Lower leg skin (tissue), 4 donors: ENCODE measurements around the gene NEK11. TPM values are rescaled to one million over a fixed set of nuclear protein-coding genes. Genes with fewer than 3 reads are reported as not detected.

Experiments used
- DNase-seq, 2 donors: peaks; one replicate each; pipeline ENCODE4 v3.0.0-alpha.2; 2019; ENCODE audit warnings: low spot score in 2 of 2
- H3K4me3 ChIP-seq: fragments of 200-600 bp; sonication (generic); 2 replicates; pipeline ENCODE4 v1.5.1; 2017; ENCODE audit warnings: mild to moderate bottlenecking, low read depth; ENCODE audit not compliant: poor library complexity, severe bottlenecking
- CTCF ChIP-seq, 3 donors: fragments of 450-650 bp; IDR thresholded peaks; one replicate each; pipeline ENCODE4 v1.5.1; 2016; ENCODE audit warnings: antibody characterized with exemption in 3 of 3, mild to moderate bottlenecking in 3 of 3, moderate library complexity in 2 of 3
- POLR2A ChIP-seq, 2 donors: fragments of 450-650 bp; IDR thresholded peaks; one replicate each; pipeline ENCODE4 v1.6.1; 2016 to 2017; ENCODE audit warnings: antibody characterized with exemption in 2 of 2, mild to moderate bottlenecking in 1 of 2, moderate library complexity in 1 of 2
- WGBS, 2 donors: methylation state at CpG; one replicate each; pipeline ENCODE4 v1.1.5; 2018; 5-methylcytosine and 5-hydroxymethylcytosine counted together
- intact Hi-C: fragments of 100-400 bp; cut with DNase I; formaldehyde crosslinking; loops from one replicate; pipeline ENCODE4 v1.15.0; 2023; ENCODE audit warnings: low total_unique reads
- total RNA-seq, 4 donors: library from RNA; depleted of rRNA; stranded (reverse); fragments of >200 nt; gene quantifications; one replicate each; pipeline ENCODE4 v1.1.0, GENCODE V29; 2016

The NEK11 gene
- total RNA-seq, 4 donors from 2014 or later, result 3.3 to 17.3 (median 6.6) TPM

GRCh38 chr3:130992344-130992743 is 34.3 kb upstream of the NEK11 start:
- 83 to 90% methylated on average over 3 of the region's 3 CpGs for WGBS, 2 donors
- H3K4me3 ChIP-seq, result no peak overlapping the region
- intact Hi-C loops, result no loop called here
- no peak for DNase-seq
- TF ChIP-seq POLR2A (IDR thresholded peaks at IDR 0.05) (no peak), CTCF (IDR thresholded peaks at IDR 0.05) (no peak)

- no peak for TF ChIP-seq POLR2A (IDR thresholded peaks at IDR 0.05)
- TF ChIP-seq CTCF (IDR thresholded peaks at IDR 0.05), result no peak
- H3K4me3 ChIP-seq, result no peak overlapping the region
- DNase-seq, result no peak
- WGBS, 2 donors, result 86 to 92% methylated on average over 7 of the region's 7 CpGs
- intact Hi-C loops, result no loop called here
Observed at GRCh38 chr3:130997289-130997688, 29.4 kb upstream of the NEK11 start.

GRCh38 chr3:131001071-131001470 is 25.6 kb upstream of the NEK11 start:
- TF ChIP-seq POLR2A (IDR thresholded peaks at IDR 0.05) (no peak), CTCF (IDR thresholded peaks at IDR 0.05) (no peak)
- no peak for DNase-seq
- WGBS, 2 donors, result 80 to 85% methylated on average over 1 of the region's 1 CpG
- intact Hi-C loops, result no loop called here
- H3K4me3 ChIP-seq, result no peak overlapping the region

- intact Hi-C loops, result no loop called here
Observed at GRCh38 chr3:131004603-131005002, 22.1 kb upstream of the NEK11 start.

GRCh38 chr3:131007256-131007655 is 19.4 kb upstream of the NEK11 start:
- intact Hi-C loops, result no loop called here
- H3K4me3 ChIP-seq, result no peak overlapping the region
- TF ChIP-seq POLR2A (IDR thresholded peaks at IDR 0.05) (no peak), CTCF (IDR thresholded peaks at IDR 0.05) (no peak)
- WGBS, 2 donors, result 81 to 98% methylated on average over 2 of the region's 2 CpGs
- DNase-seq, result no peak

More at GRCh38 chr3:131004603-131005002, 22.1 kb upstream of the NEK11 start:
- H3K4me3 ChIP-seq, result no peak overlapping the region
- no peak for DNase-seq
- 94 to 95% methylated on average over 1 of the region's 1 CpG for WGBS, 2 donors
- TF ChIP-seq POLR2A (IDR thresholded peaks at IDR 0.05) (no peak), CTCF (IDR thresholded peaks at IDR 0.05) (no peak)

GRCh38 chr3:131007782-131008181 is 18.9 kb upstream of the NEK11 start:
- no peak for TF ChIP-seq POLR2A (IDR thresholded peaks at IDR 0.05)
- TF ChIP-seq CTCF (IDR thresholded peaks at IDR 0.05), result no peak
- intact Hi-C loops, result no loop called here
- no peak overlapping the region for H3K4me3 ChIP-seq
- no peak for DNase-seq
- 99 to 100% methylated on average over 2 of the region's 2 CpGs for WGBS, 2 donors
